ENCODE data around the gene CDKL5. TPM values are rescaled to one million over a fixed set of nuclear protein-coding genes. Genes with fewer than 3 reads are reported as not detected.

The CDKL5 gene
- total RNA-seq, 1 donor from 2014 or later: 20.7 TPM

- Mint-ChIP-seq H3K4me1 (ENCODE audit: low read depth) (peaks cover 11% of the 10 kb centered on the region), H3K27ac (ENCODE audit: unreplicated experiment) (no peak overlapping the region), H3K9me3 (ENCODE audit: low read depth) (no peaks in the 10 kb centered on the region), H3K36me3 (ENCODE audit: low read depth) (no peaks in the 10 kb centered on the region), H3K27me3 (ENCODE audit: low read depth) (no peaks in the 10 kb centered on the region), H3K4me3 (ENCODE audit: unreplicated experiment) (no peak overlapping the region)
- TF ChIP-seq CTCF (IDR thresholded peaks at IDR 0.05): no peak
- no peak for DNase-seq (ENCODE audit: low spot score)
These were observed 30.0 kb downstream of the CDKL5 start for GRCh38 chrX:18455384-18455783.

GRCh38 chrX:18457000-18457399 lies 31.6 kb downstream of the CDKL5 start:
- Mint-ChIP-seq H3K27ac (ENCODE audit: unreplicated experiment) (no peak overlapping the region), H3K4me3 (ENCODE audit: unreplicated experiment) (no peak overlapping the region), H3K27me3 (ENCODE audit: low read depth) (no peaks in the 10 kb centered on the region), H3K9me3 (ENCODE audit: low read depth) (peaks cover 2% of the 10 kb centered on the region), H3K4me1 (ENCODE audit: low read depth) (peaks cover 11% of the 10 kb centered on the region), H3K36me3 (ENCODE audit: low read depth) (no peaks in the 10 kb centered on the region)
- no peak for DNase-seq (ENCODE audit: low spot score)
- no peak for TF ChIP-seq CTCF (IDR thresholded peaks at IDR 0.05)

- Mint-ChIP-seq H3K27me3 (ENCODE audit: low read depth) (no peaks in the 10 kb centered on the region), H3K4me3 (ENCODE audit: unreplicated experiment) (no peak overlapping the region), H3K27ac (ENCODE audit: unreplicated experiment) (no peak overlapping the region), H3K4me1 (ENCODE audit: low read depth) (peaks cover 12% of the 10 kb centered on the region), H3K36me3 (ENCODE audit: low read depth) (peaks cover 1% of the 10 kb centered on the region), H3K9me3 (ENCODE audit: low read depth) (peaks cover 2% of the 10 kb centered on the region)
- no peak for DNase-seq (ENCODE audit: low spot score)
- no peak for TF ChIP-seq CTCF (IDR thresholded peaks at IDR 0.05)
These were observed 36.0 kb downstream of the CDKL5 start for GRCh38 chrX:18461431-18461830.

- Mint-ChIP-seq H3K4me3 (ENCODE audit: unreplicated experiment) (no peak overlapping the region), H3K9me3 (ENCODE audit: low read depth) (peaks cover 2% of the 10 kb centered on the region), H3K27me3 (ENCODE audit: low read depth) (no peaks in the 10 kb centered on the region), H3K4me1 (ENCODE audit: low read depth) (peaks cover 8% of the 10 kb centered on the region), H3K36me3 (ENCODE audit: low read depth) (peaks cover 1% of the 10 kb centered on the region), H3K27ac (ENCODE audit: unreplicated experiment) (no peak overlapping the region)
- TF ChIP-seq CTCF (IDR thresholded peaks at IDR 0.05): no peak
- no peak for DNase-seq (ENCODE audit: low spot score)
These were observed 39.1 kb downstream of the CDKL5 start for GRCh38 chrX:18464499-18464898.

- TF ChIP-seq CTCF (IDR thresholded peaks at IDR 0.05): no peak
- Mint-ChIP-seq H3K4me1 (ENCODE audit: low read depth) (peaks cover 8% of the 10 kb centered on the region), H3K36me3 (ENCODE audit: low read depth) (peaks cover 1% of the 10 kb centered on the region), H3K27me3 (ENCODE audit: low read depth) (no peaks in the 10 kb centered on the region), H3K4me3 (ENCODE audit: unreplicated experiment) (no peak overlapping the region), H3K9me3 (ENCODE audit: low read depth) (peaks cover 2% of the 10 kb centered on the region), H3K27ac (ENCODE audit: unreplicated experiment) (no peak overlapping the region)
- no peak for DNase-seq (ENCODE audit: low spot score)
These were observed 39.6 kb downstream of the CDKL5 start for GRCh38 chrX:18465051-18465450.

Measured in chondrocyte (in vitro differentiated cells).